GM21515 (cell line): ENCODE measurements around the gene MEN1.

ENCODE experiments used
- ATAC-seq: cut with Tn5 transposase; IDR thresholded peaks from one replicate; pipeline ENCODE4 v1.9.1; 2021; ENCODE audit not compliant: unreplicated experiment

MEN1 gene

DNA sequence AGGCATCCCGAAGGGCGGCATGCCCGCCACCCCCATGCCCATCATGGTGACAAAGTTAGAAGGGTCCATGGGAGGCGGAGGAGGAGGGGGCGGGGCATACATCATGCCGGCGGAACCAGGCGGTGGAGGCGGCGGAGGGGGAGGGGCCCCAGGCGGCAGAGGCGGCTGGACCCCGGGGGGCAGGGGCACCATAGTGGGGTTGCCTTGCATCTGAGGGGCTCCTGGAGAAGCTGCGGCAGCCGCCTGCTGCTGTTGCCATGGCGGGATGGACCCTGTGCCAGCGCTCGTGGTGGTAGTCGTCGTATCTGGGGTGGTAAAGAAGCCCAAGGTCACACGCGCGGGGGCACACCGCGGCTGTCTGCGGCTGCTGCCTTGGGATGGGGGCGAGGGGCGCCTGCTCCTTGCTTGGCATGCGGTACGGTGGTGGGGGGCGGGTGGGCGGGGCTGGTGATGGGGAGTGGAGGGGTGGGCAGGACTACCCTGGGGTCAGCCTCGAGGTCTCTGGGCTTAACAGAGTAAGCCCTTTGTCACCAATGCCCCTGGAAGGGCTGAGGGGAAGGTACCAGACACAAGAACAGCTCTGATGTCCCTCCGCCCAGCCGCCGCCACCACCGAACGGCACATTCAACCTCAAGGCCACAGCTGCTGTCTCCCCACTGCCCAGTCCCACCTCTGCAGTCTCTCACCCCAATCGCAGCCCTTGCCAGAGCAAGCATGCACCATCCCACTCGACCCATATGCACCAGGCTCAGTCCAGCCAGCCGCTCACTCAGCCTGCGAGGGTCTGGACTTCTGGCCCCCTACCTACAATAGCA lies 44.3 kb downstream of the MEN1 start:
- no peak for ATAC-seq

DNA sequence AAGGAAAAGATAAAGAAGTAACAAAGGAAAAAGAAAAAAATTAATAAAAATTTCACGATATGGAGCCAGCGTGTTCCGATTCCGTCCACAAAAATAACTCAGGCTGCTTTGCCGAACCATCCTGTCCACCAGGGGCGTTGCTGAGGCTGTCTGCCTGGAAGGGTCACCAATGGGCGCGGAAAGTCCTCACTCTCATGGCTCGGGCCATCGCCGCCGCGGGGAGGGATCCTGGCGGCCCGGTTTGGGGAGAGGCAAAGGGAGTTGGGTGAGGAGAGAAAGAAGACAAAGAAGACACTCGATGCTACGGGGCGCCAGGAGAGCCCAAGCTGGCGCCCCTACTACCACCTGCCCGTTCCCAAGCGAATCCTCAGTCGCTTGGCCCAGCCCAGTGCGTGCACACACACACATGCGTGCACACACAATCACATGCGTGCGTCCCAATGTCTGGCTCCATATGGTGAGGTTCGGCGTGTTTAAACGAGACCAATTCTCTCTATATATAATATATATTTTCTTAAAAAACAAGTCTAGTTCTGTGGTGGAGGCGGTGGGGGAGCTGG lies 45.0 kb downstream of the MEN1 start:
- no peak for ATAC-seq

DNA sequence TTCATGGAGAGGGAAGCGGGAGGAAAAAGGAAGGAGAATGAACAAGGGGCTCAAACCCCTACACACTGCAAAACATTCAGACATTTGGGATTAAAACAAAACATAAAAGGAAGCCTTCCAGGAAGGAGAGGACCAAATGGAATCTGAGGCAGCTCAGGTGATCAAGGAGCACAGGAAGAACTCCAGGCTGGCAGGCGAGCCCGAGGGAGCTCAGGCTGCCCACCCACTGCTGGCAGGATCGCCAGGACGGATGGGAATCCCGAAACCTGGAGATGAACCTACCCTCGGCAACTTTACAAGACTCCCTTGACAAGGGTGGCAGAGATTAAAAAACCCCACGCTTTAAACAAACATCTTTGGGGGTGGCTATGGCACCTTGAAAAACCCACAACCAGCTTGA lies 45.6 kb downstream of the MEN1 start:
- ATAC-seq: no peak

DNA sequence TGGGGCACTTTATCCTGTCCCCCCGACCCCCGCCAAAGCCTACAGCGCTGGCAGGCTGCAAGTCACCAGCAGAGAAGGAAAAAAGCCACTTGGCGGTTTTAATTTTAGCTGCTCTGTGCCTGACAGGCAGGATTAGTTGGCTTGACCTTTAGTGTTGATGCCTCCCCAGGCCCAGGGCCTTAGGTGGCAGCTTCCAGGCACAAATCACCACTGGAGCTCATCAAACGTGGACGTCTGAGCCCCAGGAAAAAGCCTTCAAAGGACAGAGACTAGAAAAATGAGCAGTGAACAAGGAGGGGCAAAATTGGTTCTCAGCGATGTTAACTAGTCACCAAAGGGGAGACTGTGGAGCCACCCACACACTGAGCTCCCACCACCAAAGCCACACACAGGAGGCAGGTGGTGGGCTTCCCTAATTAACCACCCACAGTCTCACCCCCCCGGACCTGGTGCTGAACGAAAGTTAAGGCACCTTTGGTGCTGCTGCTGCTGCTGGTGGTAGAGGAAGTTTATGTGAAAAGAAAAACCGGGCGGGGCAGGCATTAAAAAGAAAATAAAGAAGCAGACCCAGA lies 46.2 kb downstream of the MEN1 start:
- no peak for ATAC-seq

DNA sequence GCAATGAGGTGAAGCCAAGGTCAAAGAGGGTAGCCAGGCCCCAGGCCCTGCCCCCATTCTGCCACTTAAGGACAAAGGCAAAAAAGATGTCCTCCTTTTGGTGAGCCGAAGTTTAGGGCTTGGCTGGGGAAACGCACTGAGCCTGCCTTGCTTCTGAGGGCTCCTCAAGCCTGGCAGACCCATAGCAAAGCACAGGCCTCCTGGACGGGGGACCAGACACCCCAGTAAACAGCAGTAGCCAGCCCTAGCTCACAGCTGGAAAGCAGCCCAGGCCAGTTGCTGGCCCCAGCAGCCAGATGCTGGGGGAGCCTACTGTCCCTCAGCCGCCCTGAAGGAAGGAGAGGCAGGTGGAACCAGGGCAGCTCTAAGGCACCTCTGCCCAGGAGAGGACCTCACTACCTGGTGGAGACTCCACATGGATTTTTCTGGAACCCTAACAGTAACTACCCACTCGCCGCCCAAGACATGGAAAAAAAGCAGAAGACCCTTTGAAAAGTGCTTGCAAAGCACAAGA lies 46.8 kb downstream of the MEN1 start:
- ATAC-seq: no peak

DNA sequence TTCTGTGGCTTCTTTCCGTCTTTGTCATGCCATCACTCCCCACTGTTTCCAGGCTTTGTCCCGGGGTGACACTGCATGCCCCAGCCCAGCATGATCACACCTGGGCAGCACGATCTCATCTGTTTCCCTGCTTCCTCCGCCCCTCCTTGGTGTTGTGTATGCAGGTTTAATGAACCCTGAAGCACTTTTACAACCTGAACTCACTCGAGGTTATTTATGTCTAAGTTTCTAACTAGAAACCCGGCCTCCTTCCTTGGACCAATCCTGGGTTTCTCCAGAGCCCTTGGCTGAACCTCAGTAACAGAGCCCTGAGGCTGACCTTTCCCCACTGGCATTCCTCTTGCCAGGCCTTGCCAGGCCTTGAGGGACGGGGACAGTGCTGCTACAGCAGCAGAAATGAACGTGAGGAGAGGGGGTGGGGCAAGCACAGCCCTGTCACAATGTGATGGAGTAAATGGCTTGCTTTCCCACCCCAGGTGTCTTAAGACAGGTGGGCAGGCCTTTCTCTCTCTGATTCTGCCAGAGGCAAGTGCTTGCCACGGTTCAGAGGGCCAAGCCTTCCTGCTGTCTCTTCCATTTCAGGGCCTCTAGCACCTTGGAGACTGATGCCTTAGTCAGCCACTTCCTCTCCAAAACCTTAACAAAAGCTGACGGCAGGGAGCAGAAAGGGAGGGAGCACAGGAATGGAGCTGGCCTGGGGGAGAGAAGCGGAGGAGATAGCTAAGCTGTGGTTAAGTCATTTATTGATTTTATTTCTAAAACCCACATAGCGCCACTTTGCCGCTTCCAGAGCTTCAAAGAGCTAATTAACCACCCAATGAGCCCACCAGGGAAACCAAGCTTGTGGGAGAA lies 47.5 kb downstream of the MEN1 start:
- no peak for ATAC-seq

DNA sequence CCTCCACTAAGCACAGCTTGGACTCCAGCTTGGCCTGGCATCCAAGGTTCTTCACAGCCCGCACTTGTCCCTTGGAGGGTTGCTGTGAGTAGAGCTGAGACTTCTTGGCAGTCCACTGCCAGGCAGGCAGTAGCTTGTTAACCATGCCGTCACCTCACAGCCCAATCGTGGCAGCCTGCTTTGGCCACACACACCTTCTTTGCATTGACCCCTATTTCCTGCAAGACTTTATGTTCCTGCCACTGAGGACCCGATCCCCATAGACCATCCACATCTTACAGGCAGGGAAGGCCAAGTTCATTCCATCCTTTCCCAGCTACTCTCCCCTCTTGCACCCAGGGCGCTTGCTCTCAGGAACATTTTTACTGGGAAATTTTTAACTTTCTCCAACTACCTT lies 48.1 kb downstream of the MEN1 start:
- ATAC-seq: no peak

DNA sequence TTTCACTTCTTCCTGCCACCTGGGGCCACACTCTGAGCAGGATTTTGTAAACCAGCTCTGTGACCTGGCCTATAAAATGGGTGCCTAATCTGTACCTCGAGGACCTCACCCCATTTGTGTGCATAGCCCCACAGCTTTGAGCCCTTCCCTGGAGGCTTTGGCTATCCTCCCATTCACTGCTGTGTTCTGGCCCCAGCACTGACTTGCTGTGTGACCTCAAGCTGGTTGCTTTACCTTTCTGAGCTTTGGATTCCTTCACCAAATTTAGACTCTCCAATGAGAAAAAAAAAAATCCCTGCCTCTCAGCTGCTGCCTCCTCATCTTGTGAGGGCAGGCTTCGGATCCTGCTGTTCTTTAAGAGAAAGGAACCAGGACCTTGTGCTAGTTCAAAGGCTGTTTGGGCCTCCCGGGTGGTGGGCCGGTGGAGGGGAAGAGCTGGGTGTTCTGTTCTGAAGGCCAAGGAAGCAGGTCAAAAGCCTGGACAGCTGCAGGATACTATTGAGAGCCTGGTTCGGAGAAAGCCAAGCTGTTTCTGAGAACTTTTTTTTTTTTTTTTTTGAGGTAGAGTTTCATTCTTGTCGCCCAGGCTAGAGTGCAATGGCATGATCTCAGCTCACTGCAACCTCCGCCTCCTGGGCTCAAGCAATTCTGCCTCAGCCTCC lies 49.5 kb downstream of the MEN1 start:
- ATAC-seq: no peak

DNA sequence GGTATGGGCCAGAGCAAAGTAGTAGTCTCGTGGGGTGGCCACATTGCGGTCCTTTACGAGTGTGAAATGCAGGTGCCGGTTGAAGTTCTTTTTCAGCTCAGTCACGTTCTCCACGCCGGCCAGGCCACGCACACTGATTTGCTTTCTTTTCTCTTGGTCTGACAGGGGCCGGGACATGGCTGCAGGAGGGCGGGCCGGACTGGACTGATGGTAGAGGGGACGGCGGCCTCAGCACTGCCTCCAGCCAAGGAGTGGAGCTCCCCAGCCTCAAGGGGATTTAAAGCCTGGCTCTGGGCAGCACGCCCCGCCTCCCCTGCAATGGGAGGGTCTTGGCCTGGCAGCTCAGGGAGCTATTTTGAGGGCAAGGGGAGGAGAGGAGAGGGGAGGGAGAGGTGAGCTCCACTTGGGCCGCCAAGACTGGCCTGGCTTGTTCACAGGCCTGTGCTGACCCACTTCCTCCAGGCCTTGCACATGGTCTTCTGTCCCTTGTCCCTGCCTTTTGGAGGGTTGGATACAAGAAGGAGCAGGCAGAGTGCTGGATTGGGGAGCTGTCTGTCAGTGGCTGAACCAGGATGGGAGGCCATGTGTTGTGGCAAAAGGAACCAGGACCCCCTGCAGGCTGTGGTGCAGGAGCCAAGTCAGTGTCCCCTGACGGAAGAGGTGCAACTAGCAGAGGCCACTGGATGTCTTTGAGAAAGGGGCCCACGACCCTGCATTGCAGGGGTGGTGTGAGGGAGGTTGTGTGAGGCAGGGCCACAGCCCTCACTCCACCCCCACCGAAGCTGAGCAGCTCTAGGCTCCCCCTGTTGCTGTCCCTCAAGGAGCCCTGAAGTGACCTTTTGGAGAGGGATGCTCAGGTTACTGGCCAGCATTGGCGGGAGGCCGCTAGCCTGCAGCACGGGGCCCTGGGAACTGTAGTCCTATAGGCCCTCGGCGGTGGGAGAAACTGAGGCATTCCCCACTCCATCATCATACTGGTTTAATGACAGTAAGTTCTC lies 50.3 kb downstream of the MEN1 start, which contains the start of gene PYGM:
PYGM (minus strand) TSS at position 253 of the 998 bp plus-strand sequence; CDS start at position 177, 76 bp downstream.
- ATAC-seq: no peak

DNA sequence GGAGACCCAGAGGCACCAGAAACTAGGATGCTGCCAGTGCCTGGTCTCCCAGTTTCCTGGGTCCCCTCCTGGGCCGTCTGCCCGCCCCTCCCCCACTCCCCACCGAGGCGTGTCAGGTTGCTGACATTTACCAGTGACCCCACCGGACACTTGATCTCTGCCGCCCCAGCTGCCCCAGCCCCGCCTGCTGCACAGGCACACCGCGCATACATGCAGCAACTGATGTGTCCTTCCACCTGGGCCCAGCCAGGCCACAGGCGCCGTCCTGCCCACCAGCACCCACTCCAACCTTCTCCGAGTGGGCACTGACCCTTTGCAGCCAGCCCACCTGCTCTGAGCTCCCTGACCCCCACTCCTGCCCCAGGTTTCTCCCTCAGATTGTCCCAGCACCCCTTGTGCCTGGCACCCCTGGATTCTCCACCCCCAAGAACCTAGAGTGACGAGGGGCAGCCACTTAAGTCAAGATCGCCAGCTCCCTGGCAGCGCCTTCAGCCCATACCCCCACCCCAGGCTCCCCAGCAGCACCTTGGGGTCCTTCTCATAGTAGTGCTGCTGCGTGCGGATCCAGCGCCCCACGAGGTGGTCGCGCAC lies 51.1 kb downstream of the MEN1 start:
- ATAC-seq: no peak

DNA sequence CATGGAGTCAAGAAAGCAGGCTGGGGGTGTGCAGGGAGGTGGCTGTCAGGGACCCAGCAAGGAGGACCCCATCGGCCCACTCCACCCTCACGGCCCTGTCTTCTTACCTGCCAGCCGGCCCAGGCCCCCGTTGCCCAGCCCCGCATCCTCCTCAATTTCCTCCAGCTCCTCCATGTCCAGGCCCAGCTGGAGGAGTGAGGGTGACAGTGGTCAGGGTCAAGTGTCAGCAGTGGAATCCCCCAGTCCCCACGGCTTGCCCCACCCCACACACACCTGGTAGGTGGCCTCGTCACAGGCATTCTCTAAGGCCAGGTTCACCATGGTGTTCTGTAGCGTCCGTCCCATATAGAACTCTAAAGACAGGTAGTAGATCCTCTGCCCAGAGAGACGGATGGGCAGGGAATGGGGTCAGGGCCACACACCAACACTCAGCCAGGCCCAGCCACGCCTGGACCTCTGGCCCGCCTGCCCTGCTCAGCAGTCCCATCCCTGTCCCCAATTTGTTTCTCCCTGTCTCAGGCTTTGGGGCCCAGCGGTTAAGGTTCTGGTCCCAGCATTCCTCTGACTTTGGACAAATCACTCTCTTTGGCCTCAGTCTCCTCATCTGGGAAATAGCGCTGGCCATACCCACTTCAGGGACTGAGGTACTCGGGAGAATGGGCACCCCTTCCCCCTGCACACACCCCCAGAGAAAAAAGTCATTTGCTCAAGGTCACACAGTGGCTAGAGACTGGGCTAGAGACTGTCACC lies 51.8 kb downstream of the MEN1 start:
- no peak for ATAC-seq

DNA sequence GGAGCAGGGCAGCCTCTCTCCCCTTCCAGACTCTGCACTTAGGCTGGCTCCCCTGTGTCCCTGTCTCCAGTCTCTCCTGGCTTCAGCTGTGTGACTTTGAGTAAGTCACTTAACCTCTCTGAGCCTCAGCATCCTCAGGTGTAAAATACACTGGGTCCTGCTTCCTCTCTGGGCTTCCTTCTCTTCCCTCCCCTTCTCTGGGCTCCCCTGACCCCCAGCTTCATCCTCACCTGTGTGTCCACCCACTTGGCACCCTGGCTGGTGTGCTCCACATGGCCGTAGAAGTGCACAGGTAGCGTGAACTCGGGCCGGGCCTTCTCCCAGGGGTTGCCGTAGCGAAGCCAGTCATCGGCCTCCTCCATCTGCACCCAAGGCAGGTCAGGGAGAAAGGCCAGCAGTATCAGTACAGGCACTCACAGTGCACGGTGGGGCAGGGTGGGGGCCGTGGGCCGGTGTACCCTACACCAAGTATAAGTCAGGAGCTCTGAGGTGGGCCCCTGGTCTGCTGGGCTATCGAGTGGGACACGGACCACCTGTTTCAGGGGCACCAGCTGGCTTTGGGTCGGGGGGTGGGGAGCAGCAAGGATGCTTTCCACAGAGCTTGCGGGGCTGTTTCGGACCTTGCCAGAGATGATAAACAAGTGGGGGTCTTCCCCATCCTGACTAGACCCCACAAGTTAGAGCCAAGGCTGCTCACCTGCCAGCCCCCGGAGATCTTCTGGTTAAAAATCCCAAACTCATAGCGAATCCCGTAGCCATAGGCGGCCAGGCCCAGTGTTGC lies 52.6 kb downstream of the MEN1 start:
- ATAC-seq: no peak

DNA sequence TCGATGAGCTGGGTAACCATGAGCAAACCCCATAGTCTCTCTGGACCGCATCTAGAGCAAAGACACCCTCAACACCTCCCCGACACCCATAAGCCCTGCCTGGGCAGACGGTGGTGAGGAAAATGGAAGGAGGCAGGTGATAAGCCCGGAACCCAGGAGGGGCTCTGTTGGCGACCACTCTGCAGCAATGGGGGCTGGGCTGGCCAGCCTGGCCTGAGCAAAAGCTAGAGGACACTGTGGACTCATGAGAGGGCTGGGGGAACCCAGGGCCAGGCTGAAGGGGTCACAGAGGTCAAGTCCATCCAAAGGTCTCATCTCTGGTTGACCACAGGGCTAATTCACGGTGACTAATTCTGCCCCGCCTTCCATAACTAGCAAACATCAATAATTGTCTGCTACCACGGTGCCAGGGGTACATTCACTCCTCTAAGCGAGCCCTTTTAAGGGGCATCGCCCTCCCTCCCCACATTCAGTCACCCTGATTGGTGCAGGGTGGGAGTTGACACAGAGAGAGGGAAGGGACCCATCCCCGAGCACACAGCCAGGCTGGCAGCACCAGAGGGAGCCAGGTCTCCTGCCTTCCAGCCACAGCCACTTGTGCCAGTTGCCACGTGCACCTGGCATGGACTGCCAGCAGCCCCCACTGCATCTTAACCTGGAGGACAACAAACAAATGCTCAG lies 54.5 kb downstream of the MEN1 start:
- ATAC-seq: no peak

DNA sequence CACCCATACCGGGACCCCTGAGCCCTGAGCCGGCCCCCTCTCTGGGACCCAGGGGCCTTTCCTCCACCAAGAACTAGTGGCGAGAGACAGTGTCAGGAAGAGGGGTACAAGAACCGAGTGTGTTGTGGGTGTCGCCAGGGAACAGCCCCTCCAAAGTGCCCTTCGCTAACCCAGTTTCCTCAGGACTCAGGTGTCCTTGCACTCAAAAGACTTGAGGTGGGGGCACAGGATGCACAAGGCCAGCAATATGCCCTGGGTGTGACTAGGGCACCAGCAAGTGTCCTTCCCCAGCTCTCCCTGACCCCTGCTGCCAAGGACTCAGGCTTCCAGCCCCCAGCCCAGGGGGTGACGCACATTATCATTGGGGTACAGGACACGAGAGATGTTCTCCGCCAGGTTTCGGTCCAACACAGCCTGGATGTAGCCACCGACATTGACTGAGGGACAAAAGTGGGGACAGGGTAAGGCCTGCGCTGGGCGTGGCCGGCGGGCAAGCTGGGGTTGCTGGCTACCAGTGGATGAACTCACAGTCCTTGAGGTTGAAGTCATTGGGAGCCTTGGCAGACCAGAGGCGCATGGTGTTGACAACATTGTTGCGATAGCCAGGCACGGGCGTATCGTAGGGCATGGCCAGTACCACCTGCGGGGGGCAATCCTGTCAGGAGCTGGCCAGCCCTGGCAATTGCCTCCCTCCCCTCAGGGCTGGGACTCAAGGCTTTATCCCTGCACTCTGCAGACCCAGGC lies 55.3 kb downstream of the MEN1 start:
- ATAC-seq: no peak

DNA sequence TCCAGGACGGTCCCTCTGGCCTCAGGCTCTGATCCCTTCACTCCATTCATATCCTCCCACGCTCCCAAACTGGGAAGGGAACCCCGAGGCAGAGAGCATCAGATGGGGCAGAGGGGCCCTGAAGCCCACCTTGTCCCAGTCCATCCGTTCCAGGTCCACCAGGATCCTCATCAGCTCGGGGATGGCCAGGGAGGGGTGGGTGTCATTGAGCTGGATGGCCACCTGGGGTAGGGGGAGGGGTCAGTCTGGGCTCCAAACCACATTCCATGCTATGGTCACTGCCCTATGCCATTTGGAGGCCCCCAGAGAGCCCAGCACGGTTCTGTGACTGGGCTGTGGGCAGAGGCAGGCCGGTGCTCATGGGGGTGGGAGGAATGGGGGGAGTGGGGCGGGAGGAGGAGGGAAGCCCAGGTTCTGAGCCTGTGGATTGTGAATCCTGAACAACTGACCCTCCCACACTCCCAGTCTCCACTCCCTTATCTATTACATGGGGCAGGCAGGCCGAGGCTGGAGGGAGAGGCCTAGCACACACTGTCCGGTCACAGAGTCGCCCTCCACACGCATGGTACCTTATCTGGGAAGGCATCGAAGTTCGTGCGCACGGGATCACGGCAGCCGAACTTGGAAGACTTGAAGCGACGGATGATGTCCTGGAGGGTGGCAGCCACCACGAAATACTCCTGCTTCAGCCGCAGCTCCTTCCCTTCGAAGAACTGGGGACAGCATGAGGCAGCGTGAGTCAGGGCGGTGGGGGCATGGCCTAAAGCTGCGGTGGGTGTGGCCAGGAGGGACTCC lies 56.0 kb downstream of the MEN1 start:
- ATAC-seq: no peak
